HTR-8/SVneo (cell line): Measurements from ENCODE around the gene DST.
"Not testable (repeated sequence)": the region's sequence is repeated elsewhere in the genome, so short reads cannot be mapped to it uniquely, and the experiment has no call there.

Source experiments
- DNase-seq: peaks from one replicate; pipeline ENCODE4 v3.0.0; 2011; ENCODE audit warnings: low spot score, mixed read lengths; ENCODE audit not compliant: insufficient read length
- FAIRE-seq: peaks from 2 replicates; lab custom pipeline; 2011; peaks lifted over from hg19 to GRCh38; lab: Jason Lieb, UNC

DST gene

GRCh38 chr6:56575736-56576135, 67.0 kb downstream of the DST start:
- FAIRE-seq (no peak), DNase-seq (no peak)

GRCh38 chr6:56574292-56574691, 68.4 kb downstream of the DST start:
- DNase-seq (no peak), FAIRE-seq (no peak)

DNA sequence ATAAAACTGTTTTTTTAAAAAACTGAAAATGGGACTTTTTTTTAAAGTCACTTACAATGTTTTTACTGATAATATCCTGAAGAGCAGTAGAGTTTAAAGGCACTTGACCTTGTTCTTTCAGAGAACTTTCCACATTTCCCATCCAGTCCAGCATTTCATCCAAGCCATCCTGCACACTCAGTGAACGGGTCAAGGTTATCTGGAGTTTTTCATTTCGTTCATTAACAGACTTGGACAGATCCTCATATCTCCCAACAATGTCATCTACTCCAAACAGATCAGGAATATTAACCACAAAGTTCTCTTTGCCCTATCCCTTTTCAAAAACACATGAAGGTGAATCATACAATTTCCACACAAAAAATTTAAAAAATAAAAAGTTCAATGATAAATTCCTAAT, 69.1 kb downstream of the DST start:
- FAIRE-seq, result no peak
- DNase-seq, result no peak

DNA sequence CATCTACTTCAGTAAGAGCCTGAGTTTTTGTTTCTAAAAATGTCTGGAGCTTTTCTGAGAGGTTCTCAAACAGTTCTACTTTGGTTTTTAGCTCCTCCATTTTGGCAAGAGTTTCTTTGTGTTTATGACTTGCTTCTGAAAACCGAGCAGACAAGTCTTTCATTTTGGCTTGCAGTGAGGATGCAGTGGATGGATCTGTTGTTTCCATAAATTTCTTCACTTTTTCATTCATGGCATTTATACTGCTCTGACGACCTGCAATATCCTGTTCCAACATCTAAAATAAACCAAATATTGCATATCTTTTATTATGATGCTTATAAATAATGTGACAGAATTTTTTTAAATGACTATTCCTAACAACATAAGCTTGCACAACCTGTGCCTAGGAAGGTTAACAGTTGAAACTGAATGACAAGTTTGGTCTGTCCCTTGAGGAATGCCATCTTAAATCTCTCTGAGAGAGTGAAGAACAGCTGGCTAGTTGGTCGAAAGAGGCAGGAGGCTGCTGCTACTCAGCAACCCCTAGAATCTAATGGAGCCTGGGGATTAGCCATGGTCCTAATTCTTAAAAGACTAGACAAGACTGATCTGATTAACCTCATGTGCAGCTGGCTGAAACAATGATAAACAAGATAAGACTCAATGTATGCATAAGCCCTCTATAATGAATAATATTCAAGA, 69.8 kb downstream of the DST start:
- FAIRE-seq, result no peak

GRCh38 chr6:56571605-56572004, 71.1 kb downstream of the DST start:
- no peak for DNase-seq
- no peak for FAIRE-seq

More for the DNA sequence above, 69.8 kb downstream of the DST start:
- DNase-seq, result no peak

DNA sequence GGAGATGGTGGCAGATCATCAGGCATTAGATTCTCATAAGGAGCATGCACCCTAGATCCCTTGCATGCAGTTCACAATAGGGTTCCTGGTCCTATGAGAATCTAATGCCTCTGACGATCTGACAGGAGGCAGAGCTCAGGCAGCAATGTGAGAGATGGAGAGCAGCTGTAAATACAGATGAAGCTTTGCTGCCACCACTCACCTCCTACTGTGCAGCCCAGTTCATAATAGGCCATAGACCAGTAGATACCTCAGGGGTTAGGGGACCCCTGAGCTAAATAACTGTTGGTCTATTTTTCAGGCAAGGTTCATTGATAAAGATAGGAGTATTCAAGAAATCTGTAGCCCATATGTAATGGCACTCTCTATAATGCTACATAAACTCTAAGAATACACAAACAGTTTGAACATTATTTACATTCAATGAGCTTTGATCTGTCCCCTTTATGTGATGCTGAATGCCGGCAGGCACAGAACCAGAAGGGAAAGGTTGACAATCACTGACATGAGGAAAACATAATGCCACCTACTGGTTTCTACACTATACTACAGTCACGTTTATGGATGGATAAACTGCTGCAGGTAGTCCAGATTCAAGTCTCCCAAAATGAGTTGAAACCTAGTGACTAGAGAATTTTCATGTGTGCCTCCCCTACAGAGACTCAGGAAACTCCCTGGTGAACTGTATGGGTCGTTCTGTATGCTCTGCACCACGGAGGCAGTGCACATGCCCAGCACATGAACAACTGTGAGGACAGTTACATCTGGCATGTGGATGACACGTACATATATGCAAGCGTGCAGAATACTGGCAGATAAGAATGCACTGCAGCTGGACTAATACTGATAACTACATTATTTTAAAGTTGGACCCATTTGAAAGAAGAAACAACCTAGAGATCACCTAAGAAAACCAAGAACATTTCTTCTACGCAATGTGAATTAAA, 72.0 kb downstream of the DST start:
- DNase-seq (peak; percentile 31), FAIRE-seq (peak; percentile 77)

DNA sequence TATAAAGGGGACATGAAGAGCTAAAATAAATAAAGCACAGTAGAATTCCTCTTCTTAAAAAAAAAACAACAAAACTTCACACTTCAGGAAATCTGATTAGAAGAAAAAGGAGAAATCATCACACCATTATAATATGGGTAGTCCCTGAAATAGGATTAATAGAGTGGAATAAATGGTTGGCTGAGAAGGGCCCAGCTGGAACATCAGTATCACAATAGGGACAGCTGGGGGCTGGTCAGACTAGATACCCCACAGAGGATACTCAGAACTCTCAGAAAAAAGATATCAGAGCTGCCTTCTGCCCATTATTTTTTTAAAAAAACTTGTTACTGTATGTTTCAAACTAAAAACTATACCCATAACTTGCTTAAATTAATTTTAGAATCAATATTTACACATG, 75.2 kb downstream of the DST start:
- DNase-seq, result no peak
- FAIRE-seq, result no peak

GRCh38 chr6:56562730-56563129, 80.0 kb downstream of the DST start:
- FAIRE-seq, DNase-seq: not testable (repeated sequence)

GRCh38 chr6:56556751-56557540, 85.7 kb downstream of the DST start:
- no peak for FAIRE-seq
- DNase-seq, result no peak

GRCh38 chr6:56555438-56555872, 87.2 kb downstream of the DST start:
- no peak for FAIRE-seq

GRCh38 chr6:56552187-56553130, 90.2 kb downstream of the DST start:
- FAIRE-seq (peak; percentile 51), DNase-seq (no peak)

More at GRCh38 chr6:56555438-56555872, 87.2 kb downstream of the DST start:
- no peak for DNase-seq

- FAIRE-seq (no peak), DNase-seq (no peak)
These were observed 91.1 kb downstream of the DST start for GRCh38 chr6:56551409-56552120.

- DNase-seq (no peak), FAIRE-seq (no peak)
These were observed 92.4 kb downstream of the DST start for GRCh38 chr6:56550301-56550700.

DNA sequence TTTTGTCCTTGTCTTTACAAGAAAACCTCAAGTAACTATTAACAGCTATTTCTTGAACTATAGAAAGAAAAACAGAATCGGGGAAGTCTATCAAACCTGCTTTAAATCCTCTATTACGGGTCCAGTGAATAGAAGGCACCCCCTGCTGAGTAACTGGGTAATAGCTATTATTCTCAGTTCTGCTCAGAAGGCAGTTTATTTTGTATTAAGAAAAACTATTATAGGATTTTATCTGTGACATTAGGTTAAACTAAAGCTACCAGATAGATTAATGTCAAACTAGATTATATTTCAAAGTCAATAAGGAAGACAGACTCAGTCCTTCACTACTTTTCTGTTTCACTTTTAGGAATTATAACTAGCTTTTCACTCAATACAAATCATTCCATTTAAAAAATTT, 93.7 kb downstream of the DST start:
- FAIRE-seq, result no peak
- DNase-seq, result no peak

GRCh38 chr6:56547687-56548086, 95.0 kb downstream of the DST start:
- FAIRE-seq, result no peak
- no peak for DNase-seq

DNA sequence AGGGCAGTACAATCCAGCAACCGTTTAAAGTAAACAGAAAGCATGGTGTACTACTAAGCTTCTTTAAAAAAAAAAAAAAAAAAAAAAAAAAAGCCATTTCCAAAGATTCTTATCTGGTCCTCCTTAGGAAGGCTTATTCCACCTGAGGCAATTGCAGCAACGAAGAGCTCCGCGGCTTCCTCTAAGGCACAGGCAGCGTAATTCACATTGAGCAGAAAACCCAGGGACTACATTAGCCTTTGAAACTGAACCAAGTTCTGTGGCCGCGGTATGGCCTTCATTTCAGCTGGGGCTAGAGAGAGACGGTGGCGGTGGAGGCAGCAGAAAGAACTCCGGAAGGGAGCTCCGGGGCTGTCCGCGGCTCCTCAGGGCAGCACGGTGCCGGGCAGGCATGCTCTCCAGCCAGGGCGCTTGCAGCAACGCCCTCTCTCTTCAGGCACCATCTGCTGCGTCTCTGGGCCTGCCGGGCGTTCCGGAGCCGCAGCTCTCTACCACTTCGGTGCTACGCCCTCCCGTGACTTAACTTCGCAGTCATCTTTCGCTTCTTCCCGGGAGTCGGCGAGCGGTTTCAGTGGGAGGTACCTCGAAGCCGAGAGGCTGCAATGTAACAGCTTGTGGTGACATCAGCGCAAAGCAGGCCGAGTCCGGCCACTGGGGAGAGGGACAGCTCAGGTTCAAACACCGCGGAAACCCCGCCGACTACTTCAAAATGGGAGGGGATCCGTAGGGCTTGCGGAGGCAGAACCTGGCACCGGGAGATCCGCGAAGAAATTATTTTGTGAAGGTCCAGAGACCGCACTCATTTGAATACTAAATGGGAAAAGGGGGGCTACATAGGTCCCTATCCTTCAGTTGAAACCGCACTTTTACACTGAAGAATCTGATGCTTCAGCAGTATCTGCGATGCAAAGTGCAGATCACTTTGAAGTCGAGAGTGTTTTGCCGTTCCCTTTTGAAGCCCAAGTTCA, 100.0 kb downstream of the DST start:
- FAIRE-seq, result peak; percentile 98
- peak; percentile 82 for DNase-seq

- DNase-seq (no peak), FAIRE-seq (no peak)
These were observed 100.8 kb downstream of the DST start for GRCh38 chr6:56541741-56542360.
